NCI-H1930 (cell line): ENCODE measurements around the gene SLC2A5.

Experiments used
- DNase-seq, 2 experiments: peaks; one replicate each; lab custom pipeline; 2025; lab: John Stamatoyannopoulos, UW

SLC2A5 gene

DNA sequence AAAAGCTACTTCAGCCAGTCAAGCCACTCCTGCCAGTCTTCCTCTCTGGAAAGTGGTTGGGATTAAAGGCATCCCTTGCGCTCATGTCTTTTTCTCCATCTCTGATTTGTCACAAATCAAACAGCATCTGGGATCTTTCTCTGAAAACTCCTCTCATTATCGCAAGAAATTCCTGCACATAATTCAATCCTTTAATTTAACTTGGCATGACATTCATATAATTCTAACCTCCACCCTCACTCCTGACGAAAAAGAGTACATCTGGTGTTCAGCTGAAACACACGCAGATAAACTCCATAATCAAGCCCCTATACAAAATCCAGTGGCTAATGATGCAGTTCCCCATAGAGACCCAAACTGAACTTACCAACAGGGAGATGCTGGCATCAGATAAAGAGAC lies 19.4 kb upstream of the SLC2A5 start:
- no peak for DNase-seq

DNA sequence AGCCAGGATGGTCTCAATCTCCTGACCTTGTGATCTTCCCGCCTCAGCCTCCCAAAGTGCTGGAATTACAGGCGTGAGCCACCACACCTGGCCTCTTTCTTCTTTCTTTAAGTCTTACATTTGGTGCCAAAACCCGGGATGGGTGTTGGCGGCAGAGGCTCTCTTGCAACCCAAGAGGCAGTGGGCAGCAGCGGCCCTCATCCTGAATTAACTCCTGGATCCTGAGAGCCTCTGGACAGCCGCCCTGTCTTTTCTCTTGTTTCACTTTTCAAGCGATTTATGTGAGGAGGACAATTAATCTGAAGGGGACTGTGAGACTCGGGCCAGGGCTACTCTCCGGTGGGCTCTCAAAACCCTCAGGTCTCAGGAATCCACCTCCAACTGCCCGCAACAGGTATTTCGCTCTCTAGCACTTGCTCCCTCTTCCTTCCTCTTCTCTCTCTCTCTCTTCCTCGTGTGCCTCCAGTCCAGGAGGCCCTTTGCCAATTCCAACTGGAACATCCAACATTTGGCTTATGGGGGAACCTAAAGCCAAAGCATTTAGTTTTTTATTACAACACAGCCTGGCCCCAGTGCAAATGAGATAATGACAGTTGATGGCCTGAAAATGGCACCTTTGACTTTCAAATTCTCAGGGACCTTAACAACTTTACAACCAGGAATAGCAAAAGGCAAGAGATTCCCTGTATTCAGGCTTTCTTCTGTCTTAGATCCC lies 18.1 kb upstream of the SLC2A5 start:
- DNase-seq = no peak

GRCh38 chr1:9086796-9087195 lies 17.4 kb upstream of the SLC2A5 start:
- DNase-seq = no peak

DNA sequence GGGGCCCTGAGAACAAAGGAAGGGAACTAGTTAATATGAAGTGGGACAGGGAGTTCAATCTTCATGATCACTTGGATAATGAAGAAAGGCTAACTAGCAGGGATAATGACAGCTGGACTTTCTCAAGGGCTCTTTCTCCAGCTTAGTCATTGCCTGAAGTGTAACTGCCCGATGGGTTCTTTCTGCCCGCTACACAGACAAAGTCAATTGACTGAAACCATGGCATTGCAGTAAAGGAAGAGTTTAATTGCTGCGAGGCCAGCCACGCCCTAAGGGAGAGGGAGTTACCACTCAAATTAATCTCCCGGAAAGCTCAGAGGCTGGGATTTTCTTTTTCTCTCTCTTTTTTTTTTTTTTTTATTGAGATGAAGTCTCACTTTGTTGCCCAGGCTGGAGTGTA lies 16.6 kb upstream of the SLC2A5 start:
- no peak for DNase-seq

GRCh38 chr1:9085306-9085940 lies 16.0 kb upstream of the SLC2A5 start:
- no peak for DNase-seq

- no peak for DNase-seq
These were observed 15.5 kb upstream of the SLC2A5 start for GRCh38 chr1:9084906-9085305.

DNA sequence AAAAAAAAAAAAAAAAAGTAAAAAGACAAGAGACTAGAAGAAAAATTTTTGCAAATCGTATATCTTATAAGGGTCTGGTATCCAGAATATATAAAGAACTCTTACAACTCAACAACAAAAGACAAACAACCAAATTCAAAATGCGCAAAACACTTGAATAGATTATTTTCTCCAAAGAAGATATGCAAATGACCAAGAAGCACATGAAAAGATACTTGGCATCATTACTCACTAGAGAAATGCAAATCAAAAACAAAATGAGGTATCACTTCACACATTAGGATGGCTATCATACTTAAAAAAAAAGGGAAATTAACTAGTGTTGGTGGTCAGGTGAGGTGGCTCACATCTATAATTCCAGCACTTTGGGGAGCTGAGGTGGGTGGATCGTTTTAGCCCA lies 12.0 kb upstream of the SLC2A5 start:
- DNase-seq = no peak

DNA sequence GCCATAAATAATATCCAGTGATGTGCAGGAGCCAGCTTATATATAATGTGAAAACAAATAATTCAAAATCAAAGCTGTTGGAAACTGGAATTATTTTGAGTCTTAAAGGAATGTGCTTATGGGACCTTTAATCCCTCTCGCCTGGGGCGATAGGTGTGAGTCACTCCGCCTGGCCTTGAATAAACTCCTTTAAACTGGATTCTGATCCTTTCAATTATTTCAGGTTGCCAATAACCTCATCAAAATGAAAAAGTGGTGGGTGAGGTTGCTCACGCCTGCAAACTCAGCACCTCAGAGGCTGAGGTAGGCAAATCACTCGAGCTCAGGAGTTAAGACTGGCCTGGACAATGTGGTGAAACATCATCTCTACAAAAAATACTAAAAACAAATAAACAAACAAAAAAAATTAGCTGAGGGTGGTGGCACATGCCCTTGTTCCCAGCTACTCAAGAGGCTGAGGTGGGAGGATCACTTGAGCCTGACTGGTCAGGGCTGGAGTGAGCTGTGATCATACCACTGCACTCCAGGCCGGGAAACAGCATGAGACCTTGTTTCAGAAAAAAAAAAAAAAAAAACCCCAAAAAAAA lies 11.4 kb upstream of the SLC2A5 start:
- no peak for DNase-seq

GRCh38 chr1:9079988-9080704 lies 10.7 kb upstream of the SLC2A5 start:
- DNase-seq = no peak

GRCh38 chr1:9078752-9079500 lies 9.5 kb upstream of the SLC2A5 start:
- DNase-seq = no peak

GRCh38 chr1:9078015-9078751 lies 8.7 kb upstream of the SLC2A5 start:
- DNase-seq = no peak

DNA sequence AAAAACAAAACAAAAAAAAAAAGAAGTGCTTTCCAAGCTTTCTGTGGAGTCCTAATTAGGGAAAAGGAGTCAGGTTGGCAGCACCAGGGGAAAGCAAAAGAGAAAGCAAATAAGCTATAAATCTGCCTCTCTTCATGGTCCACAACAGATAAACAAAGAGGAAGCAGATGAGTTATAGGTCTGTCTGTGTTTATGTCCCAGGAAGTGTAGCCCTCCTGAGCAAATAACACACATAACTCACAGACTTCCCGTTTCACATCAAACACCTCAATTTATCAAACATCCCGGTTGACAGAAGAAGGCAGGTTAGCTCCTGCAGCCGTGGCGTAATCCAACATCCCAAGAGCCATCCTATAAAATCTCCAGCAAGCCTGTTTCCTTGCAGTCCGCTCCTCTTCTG lies 5.6 kb upstream of the SLC2A5 start:
- no peak for DNase-seq

DNA sequence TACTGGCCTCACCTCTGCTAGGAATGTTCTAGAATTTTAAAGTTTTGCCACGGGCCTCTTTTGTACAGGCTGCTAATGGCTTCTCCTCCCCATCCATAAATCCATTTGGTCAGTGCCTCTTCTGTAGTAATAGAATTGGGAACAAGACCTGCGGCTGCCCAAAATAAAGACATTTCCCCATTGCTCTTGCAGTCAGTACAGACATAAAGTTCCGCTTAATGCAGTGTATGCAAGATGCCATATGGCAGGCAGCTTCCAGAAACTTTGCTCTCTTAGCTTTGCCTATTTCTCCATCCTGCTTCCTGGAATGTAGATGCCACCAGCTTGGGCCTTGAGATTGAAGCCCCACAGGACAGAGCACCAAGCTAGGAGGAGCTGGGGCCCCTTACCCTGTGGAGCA lies 3.7 kb upstream of the SLC2A5 start:
- DNase-seq = no peak

DNA sequence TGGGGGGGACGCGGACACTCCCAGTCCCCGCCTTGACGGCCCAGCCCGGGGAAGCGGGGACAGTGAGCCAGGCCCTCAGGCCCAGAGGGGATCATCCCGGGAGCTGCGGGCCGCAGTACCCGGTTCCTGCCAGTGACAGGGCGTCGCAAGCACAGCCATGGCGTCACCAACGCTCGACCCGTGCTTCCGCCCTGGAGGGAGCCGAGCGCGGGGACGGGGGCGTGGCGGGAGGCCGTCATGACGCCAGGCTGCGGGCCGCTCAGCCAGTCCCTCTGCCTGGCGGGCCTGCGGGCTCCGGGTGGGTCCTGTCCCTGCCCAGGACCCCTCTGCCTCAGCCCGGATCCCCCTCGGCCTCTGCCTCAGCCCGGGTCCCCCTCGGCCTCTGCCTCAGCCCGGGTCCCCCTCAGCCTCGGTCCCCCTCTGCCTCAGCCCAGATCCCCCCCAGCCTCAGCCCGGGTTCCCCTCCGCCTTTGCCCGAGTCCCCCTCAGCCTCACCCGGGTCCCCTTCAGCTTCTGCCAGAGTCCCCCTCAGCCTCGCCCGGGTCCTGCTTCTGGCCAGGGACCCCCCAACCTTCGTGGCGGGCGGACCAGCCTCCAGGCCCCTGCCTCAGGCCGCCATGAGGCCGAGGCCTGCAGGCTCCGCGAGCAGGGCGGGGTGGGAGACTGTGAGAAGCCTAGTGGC lies 2.3 kb upstream of the SLC2A5 start:
- no peak for DNase-seq

DNA sequence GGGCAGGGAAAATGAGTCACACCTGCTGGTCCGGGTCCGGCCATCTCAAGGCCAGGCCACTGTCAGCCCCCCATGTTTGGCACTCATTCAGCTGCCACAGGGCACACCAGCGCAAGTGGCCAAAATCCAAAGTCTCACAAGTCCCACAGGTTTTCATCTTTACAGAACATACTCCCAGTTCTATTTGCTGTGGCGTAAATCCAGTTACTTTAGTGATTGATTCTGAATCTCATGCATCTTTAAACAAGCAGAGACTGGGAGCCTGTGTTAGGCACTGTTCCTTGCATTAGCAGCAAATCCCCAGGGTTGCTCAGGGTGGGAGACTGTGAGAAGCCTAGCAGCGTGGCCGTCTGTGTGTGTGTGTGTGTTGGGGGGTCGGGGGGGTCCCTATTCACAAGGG lies 1.1 kb upstream of the SLC2A5 start:
- no peak for DNase-seq

GRCh38 chr1:9068981-9069325 lies 482 bp downstream of the SLC2A5 start:
- no peak for DNase-seq

GRCh38 chr1:9066945-9067807 lies 2.3 kb downstream of the SLC2A5 start:
- no peak for DNase-seq

DNA sequence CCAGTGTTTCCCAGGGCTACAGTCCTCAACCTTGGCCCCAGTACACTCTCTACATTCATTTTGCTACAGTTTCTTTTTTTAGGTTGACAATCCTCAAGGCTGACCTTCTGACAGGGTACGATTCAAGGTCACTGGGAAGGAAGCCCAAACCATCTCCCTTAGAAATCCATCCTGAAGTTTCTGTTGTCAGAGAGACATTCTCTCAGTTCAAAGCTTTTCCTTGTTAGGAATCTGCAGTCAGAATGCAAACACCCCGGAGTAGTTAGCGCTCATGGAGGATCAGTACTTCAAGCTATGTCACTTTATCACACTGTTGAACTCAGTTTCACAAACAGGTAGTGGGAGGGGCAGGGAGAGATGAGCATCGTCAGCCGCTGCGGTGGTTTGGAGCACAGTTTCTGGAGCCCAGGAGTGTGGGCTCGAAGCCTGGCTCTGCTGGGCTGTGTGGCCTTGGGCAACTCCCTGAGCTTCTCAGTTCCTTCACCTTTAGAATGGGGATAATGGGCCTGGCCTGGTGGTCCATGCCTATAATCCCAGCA lies 4.2 kb downstream of the SLC2A5 start:
- no peak for DNase-seq

DNA sequence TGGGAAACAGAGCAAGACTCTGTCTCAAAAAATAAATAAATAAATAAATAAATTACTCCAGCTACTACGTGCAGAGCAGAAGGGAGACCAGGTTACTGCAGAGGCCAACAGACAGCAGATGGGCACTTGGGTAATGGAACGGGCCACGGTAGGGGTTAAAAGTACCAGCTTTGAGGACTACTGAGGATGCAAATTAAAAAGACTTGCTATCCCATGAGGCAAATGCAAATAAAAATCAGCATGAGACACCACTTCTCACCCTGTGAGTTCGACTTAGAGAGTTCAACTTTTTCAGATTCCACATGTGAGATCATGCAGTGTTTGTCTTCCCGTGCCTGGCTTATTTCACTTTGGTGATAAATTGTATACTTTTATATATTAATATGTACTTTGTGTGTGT lies 6.6 kb downstream of the SLC2A5 start:
- no peak for DNase-seq

- DNase-seq = no peak
These were observed 7.4 kb downstream of the SLC2A5 start for GRCh38 chr1:9062021-9062471.
